Measurements from ENCODE around the gene IL4R.

DNA sequence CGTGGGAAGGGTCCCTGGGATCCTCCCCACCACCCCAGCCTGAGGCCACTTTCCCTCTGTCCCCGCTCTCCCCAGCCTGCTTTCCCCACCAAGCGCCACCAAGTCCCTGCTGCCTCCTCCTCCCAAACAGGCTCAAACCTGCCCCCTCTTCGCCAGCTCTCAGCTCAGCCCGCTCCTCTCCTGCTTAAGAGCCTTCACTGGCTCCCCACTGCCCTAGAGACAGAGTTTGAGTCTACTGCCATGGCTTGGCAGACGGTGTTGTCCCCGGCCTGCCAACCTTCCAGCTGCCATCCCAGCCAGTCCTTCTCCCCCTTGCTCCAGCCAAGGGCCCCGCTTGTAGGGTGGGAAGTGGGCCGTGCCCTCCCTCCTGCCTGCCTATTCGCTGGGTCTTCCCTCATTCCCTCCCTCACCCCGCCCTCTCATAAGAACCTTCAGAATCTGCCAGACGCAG lies 11.1 kb downstream of the IL4R start:
- TF ChIP-seq CTCF (conservative IDR thresholded peaks at IDR 0.05 in 1 of 2, IDR thresholded peaks at IDR 0.05 in 1 of 2; ENCODE audit: low read depth in 1 of 2, low read length in 2 of 2), result no peak
- TF ChIP-seq EZH2 (IDR thresholded peaks at IDR 0.05; ENCODE audit: low read length, missing control alignments), result no peak

All from fibroblast of lung (primary cell).